IMR-90 (cell line): ENCODE measurements around the gene GNA15. TPM values are rescaled to one million over a fixed set of nuclear protein-coding genes. Genes with fewer than 3 reads are reported as not detected.
A peak's percentile ranks its signal among the peaks of the same experiment; 100 is the strongest.

Experiments
- ATAC-seq: fragments of 200-7000 bp; cut with Tn5 transposase; 2 replicates; pipeline ENCODE4 v1.9.1; 2020; ENCODE audit warnings: low read depth, mild to moderate bottlenecking, moderate library complexity
- Bru-seq: library from RNA; stranded (reverse); fragments of 400-500 nt; gene quantifications from one replicate; lab custom pipeline; 2021; lab: Mats Ljungman, UMichigan
- BruChase-seq, 2 experiments: library from RNA; stranded (reverse); fragments of 400-500 nt; gene quantifications; one replicate each; lab custom pipeline; 2021; lab: Mats Ljungman, UMichigan
- BruUV-seq: library from RNA; stranded (reverse); fragments of 400-500 nt; replicated peaks from 2 replicates; lab custom pipeline; 2021; lab: Mats Ljungman, UMichigan
- CTCF ChIA-PET: fragments of 300-600 bp; formaldehyde crosslinking; extraction: SDS; loops from one replicate; lab custom pipeline; 2021; ENCODE audit warnings: antibody characterized with exemption; lab: Yijun Ruan, JAX
- POLR2A ChIA-PET: fragments of 300-600 bp; sonication (Branson Sonifier 250); formaldehyde crosslinking; loops from one replicate; lab custom pipeline; 2022; ENCODE audit warnings: antibody characterized with exemption; ENCODE audit not compliant: unreplicated experiment; lab: Charles Lee
- DNase-seq: peaks from one replicate; pipeline ENCODE4 v3.0.0; 2013
- H2AFZ ChIP-seq: replicated peaks from 2 replicates; pipeline ENCODE3; 2013; ENCODE audit warnings: low read length, mild to moderate bottlenecking; ENCODE audit not compliant: poor library complexity
- H2AK5ac ChIP-seq: 2 replicates; pipeline ENCODE4 v1.6.1; 2013; ENCODE audit warnings: low read depth, low read length, inconsistent platforms
- H2AK9ac ChIP-seq: replicated peaks from 2 replicates; pipeline ENCODE3; 2013; ENCODE audit warnings: mild to moderate bottlenecking, low read depth, low read length, moderate library complexity; ENCODE audit not compliant: poor library complexity
- H2BK120ac ChIP-seq: 2 replicates; pipeline ENCODE4 v1.6.1; 2013; ENCODE audit warnings: low read depth, low read length, inconsistent platforms
- H2BK15ac ChIP-seq: 3 replicates; pipeline ENCODE4 v1.6.1; 2013; ENCODE audit warnings: low read depth, low read length, inconsistent platforms
- H2BK20ac ChIP-seq: 2 replicates; pipeline ENCODE4 v1.6.1; 2013; ENCODE audit warnings: low read depth, mild to moderate bottlenecking, inconsistent platforms, low read length, moderate library complexity
- H2BK5ac ChIP-seq: 2 replicates; pipeline ENCODE4 v1.6.1; 2013; ENCODE audit warnings: mild to moderate bottlenecking, low read depth, low read length, inconsistent platforms; ENCODE audit not compliant: poor library complexity, severe bottlenecking
- H3K14ac ChIP-seq: replicated peaks from 2 replicates; pipeline ENCODE4 v1.6.1; 2013; ENCODE audit warnings: low read depth, low read length, inconsistent platforms
- H3K18ac ChIP-seq: 2 replicates; pipeline ENCODE4 v1.6.1; 2013; ENCODE audit warnings: low read depth, low read length, control low read depth
- H3K23ac ChIP-seq: 2 replicates; pipeline ENCODE4 v1.6.1; 2013; ENCODE audit warnings: low read depth, low read length, inconsistent platforms
- H3K27ac ChIP-seq: 2 replicates; pipeline ENCODE4 v1.5.1; 2013; ENCODE audit warnings: mild to moderate bottlenecking, control low read depth, low read length; ENCODE audit not compliant: insufficient read depth
- H3K27me3 ChIP-seq: 2 replicates; pipeline ENCODE4 v1.6.1; 2013; ENCODE audit warnings: low read length; ENCODE audit not compliant: control insufficient read depth, insufficient read depth
- H3K36me3 ChIP-seq: 2 replicates; pipeline ENCODE4 v1.6.1; 2013; ENCODE audit warnings: low read length, mixed read lengths; ENCODE audit not compliant: control insufficient read depth, insufficient read depth
- H3K4ac ChIP-seq: 2 replicates; pipeline ENCODE4 v1.6.1; 2013; ENCODE audit warnings: low read depth, low read length, inconsistent platforms
- H3K4me1 ChIP-seq: 2 replicates; pipeline ENCODE4 v1.6.1; 2013; ENCODE audit warnings: low read length, mixed read lengths; ENCODE audit not compliant: control insufficient read depth, insufficient read depth
- H3K4me2 ChIP-seq: 2 replicates; pipeline ENCODE4 v1.6.1; 2013; ENCODE audit warnings: low read depth, mild to moderate bottlenecking, control low read depth, low read length, moderate library complexity
- H3K4me3 ChIP-seq: 2 replicates; pipeline ENCODE4 v1.5.1; 2013; ENCODE audit warnings: low read depth, mild to moderate bottlenecking, control low read depth, low read length, moderate library complexity; ENCODE audit not compliant: insufficient read depth
- H3K56ac ChIP-seq: 2 replicates; pipeline ENCODE4 v1.6.1; 2013; ENCODE audit warnings: low read length, inconsistent platforms; ENCODE audit not compliant: insufficient read depth; ENCODE audit errors: extremely low read depth
- H3K79me1 ChIP-seq, 2 experiments: 2 replicates each; pipeline ENCODE4 v1.6.1; 2013; ENCODE audit warnings: low read length in 2 of 2, inconsistent platforms in 1 of 2, low read depth in 1 of 2
- H3K9ac ChIP-seq: 2 replicates; pipeline ENCODE4 v1.6.1; 2013; ENCODE audit warnings: low read depth, low read length, control low read depth
- H3K9me1 ChIP-seq: 2 replicates; pipeline ENCODE4 v1.6.1; 2013; ENCODE audit warnings: low read length, inconsistent platforms; ENCODE audit not compliant: insufficient read depth
- H3K9me3 ChIP-seq: 2 replicates; pipeline ENCODE4 v1.6.1; 2013; ENCODE audit warnings: low read length; ENCODE audit not compliant: control insufficient read depth, insufficient read depth
- H4K20me1 ChIP-seq: 2 replicates; pipeline ENCODE4 v1.6.1; 2013; ENCODE audit warnings: low read length, inconsistent platforms; ENCODE audit not compliant: insufficient read depth
- H4K5ac ChIP-seq: 2 replicates; pipeline ENCODE4 v1.6.1; 2013; ENCODE audit warnings: mild to moderate bottlenecking, low read depth, low read length, control low read depth
- H4K8ac ChIP-seq, 2 experiments: 2 replicates each; pipeline ENCODE4 v1.6.1; 2013; ENCODE audit warnings: low read depth in 2 of 2, low read length in 2 of 2, control low read depth in 1 of 2, inconsistent platforms in 1 of 2
- H4K91ac ChIP-seq: 2 replicates; pipeline ENCODE4 v1.6.1; 2013; ENCODE audit warnings: low read depth, low read length, inconsistent platforms; ENCODE audit not compliant: insufficient read depth
- CEBPB ChIP-seq: IDR thresholded peaks from 2 replicates; pipeline ENCODE4 v1.6.1; 2012; ENCODE audit warnings: low read depth, low read length, improper control_type of control experiment
- CHD1 ChIP-seq: IDR thresholded peaks from 2 replicates; pipeline ENCODE4 v1.6.1; 2012; ENCODE audit warnings: low read depth, low read length, improper control_type of control experiment
- FOS ChIP-seq: fragments of 150-350 bp; IDR thresholded peaks from 2 replicates; pipeline ENCODE4 v1.6.1; 2016; ENCODE audit warnings: low read depth, low read length
- NFE2L2 ChIP-seq: fragments of 150-350 bp; IDR thresholded peaks from 2 replicates; pipeline ENCODE4 v1.6.1; 2016; ENCODE audit warnings: low read depth, mild to moderate bottlenecking, low read length
- POLR2A ChIP-seq: IDR thresholded peaks from 2 replicates; pipeline ENCODE4 v1.6.1; 2012; ENCODE audit warnings: mild to moderate bottlenecking, low read depth, low read length
- RAD21 ChIP-seq: IDR thresholded peaks from 2 replicates; pipeline ENCODE4 v1.6.1; 2012; ENCODE audit warnings: low read length, improper control_type of control experiment
- RCOR1 ChIP-seq: IDR thresholded peaks from 2 replicates; pipeline ENCODE4 v1.6.1; 2012; ENCODE audit warnings: mild to moderate bottlenecking, low read length, improper control_type of control experiment; ENCODE audit not compliant: insufficient replicate concordance
- RFX5 ChIP-seq: IDR thresholded peaks from 2 replicates; pipeline ENCODE4 v1.8.0; 2012; ENCODE audit warnings: low read depth, mild to moderate bottlenecking, low read length, moderate library complexity
- WGBS, 2 experiments: methylation state at CpG; one replicate each; pipeline versions ENCODE4 v1.1.5 to v1.1.7; 2013; ENCODE audit warnings: missing lambda C conversion rate in 2 of 2; ENCODE audit not compliant: insufficient read length in 1 of 2; ENCODE audit errors: extremely low coverage in 2 of 2; 5-methylcytosine and 5-hydroxymethylcytosine counted together
- dilution Hi-C: fragments of 300-500 bp; cut with HindIII; formaldehyde crosslinking; loops from one replicate; pipeline ENCODE4 v1.14.3; 2018; ENCODE audit warnings: low sequenced_read_pairs; ENCODE audit not compliant: unreplicated experiment
- in situ Hi-C: fragments of 300-500 bp; cut with MboI; formaldehyde crosslinking; loops from 3 replicates; pipeline ENCODE4 v1.14.3; 2019; ENCODE audit warnings: low sequenced_read_pairs, inconsistent platforms, mixed read lengths
- intact Hi-C: fragments of 100-400 bp; cut with micrococcal nuclease; formaldehyde crosslinking; loops from 2 replicates; pipeline ENCODE4 v1.10.0; 2022
- long read RNA-seq: library from polyadenylated mRNA; unstranded; transcript quantifications from one replicate; pipeline ENCODE4 v2.0.0, GENCODE V29; 2021; ENCODE audit not compliant: unreplicated experiment
- polyA plus RNA-seq, 3 experiments: library from polyadenylated mRNA; depleted of rRNA; stranded (reverse); fragments of >200 nt; gene quantifications; 2 replicates each; pipeline ENCODE4 v1.2.3, GENCODE V29; 2012; ENCODE audit warnings: low replicate concordance in 1 of 3
- total RNA-seq: library from RNA; depleted of rRNA; stranded (reverse); fragments of >200 nt; gene quantifications from 2 replicates; pipeline ENCODE4 v1.2.3, GENCODE V29; 2012; rRNA removed
- TF ChIP-seq, protein P1 (sequence below): fragments of 150-350 bp; IDR thresholded peaks from 2 replicates; pipeline ENCODE4 v1.6.1; 2017; ENCODE audit warnings: mild to moderate bottlenecking, antibody characterized with exemption, low read length, low read depth
- TF ChIP-seq, protein P2 (sequence below): fragments of 150-350 bp; IDR thresholded peaks from 2 replicates; pipeline ENCODE4 v1.6.1; 2016; ENCODE audit warnings: low read depth, mild to moderate bottlenecking, low read length, moderate library complexity, borderline replicate concordance

GNA15 gene, protein sequence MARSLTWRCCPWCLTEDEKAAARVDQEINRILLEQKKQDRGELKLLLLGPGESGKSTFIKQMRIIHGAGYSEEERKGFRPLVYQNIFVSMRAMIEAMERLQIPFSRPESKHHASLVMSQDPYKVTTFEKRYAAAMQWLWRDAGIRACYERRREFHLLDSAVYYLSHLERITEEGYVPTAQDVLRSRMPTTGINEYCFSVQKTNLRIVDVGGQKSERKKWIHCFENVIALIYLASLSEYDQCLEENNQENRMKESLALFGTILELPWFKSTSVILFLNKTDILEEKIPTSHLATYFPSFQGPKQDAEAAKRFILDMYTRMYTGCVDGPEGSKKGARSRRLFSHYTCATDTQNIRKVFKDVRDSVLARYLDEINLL
- total RNA-seq (0.18 and 0.28 TPM in 2 replicates), polyA plus RNA-seq (2012; rRNA removed) (0.04 TPM in 1 of 2 replicates, not detected in the other), Bru-seq, nascent RNA (percentile 32 among the genes with signal in this experiment), BruChase-seq, experiment 1, labeled RNA remaining after a 6-hour chase (percentile 14 among the genes with signal in this experiment), BruChase-seq, experiment 2, labeled RNA remaining after a 2-hour chase (percentile 12 among the genes with signal in this experiment)
- 0.04 TPM in 1 of 2 replicates, not detected in the other for polyA plus RNA-seq (2012; cell fraction: cytosol; rRNA removed)
- polyA plus RNA-seq (2012; cell fraction: nucleus; rRNA removed; ENCODE audit: low replicate concordance), result 0.33 and 0.40 TPM in 2 replicates
- long read RNA-seq, result 0 reads

DNA sequence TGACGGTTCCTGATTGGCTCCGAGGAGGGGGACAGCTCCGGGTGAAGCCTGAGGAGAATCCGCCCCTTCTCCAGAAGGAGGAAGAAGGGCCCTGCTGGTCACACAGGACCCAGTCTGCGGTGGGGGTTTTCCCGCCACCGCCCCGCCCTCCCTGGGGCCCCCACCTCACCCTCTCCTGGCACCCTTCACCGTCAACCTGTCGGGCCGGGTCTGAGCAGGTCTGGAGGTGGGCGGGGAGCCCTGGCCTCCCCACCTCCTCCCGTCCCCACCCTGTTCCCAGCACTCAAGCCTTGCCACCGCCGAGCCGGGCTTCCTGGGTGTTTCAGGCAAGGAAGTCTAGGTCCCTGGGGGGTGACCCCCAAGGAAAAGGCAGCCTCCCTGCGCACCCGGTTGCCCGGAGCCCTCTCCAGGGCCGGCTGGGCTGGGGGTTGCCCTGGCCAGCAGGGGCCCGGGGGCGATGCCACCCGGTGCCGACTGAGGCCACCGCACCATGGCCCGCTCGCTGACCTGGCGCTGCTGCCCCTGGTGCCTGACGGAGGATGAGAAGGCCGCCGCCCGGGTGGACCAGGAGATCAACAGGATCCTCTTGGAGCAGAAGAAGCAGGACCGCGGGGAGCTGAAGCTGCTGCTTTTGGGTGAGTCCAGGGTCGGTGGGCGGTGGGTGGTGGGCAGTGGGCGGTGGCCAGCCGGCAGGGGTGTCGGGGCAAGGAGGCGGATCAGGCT lies at the start of gene GNA15:
Gene GNA15 (plus strand): TSS at position 73 of the 723 bp plus-strand sequence. CDS start 418 bp downstream, at position 491.
- Histone ChIP-seq H2AK9ac (no peak within 1 kb of the TSS), H3K18ac (no peak within 1 kb of the TSS), H2BK120ac (no peak within 1 kb of the TSS), H2AFZ (peak within 1 kb of the TSS; percentile 58), H3K9me1 (no peaks in the 10 kb centered on the region), H2BK15ac (no peak within 1 kb of the TSS), H4K91ac (no peak within 1 kb of the TSS), H3K9me3 (peaks cover 3% of the 10 kb centered on the region; the same call in 1 of the 2 replicates), H3K4me2 (no peak within 1 kb of the TSS), H3K23ac (no peak within 1 kb of the TSS), H2BK20ac (no peak within 1 kb of the TSS), H3K36me3 (no peaks in the 10 kb centered on the region), H3K27ac (no peak within 1 kb of the TSS), H3K14ac (no peak within 1 kb of the TSS), H3K9ac (no peak within 1 kb of the TSS), H3K4me1 (no peaks in the 10 kb centered on the region), H2AK5ac (no peak within 1 kb of the TSS), H3K79me1 (no peaks in the 10 kb centered on the region), H3K27me3 (no peaks in the 10 kb centered on the region), H3K56ac (no peak within 1 kb of the TSS), H3K4me3 (no peak within 1 kb of the TSS), H4K5ac (no peak within 1 kb of the TSS), H4K8ac (no peak within 1 kb of the TSS), H4K20me1 (no peaks in the 10 kb centered on the region), H3K4ac (no peak within 1 kb of the TSS), H2BK5ac (no peak within 1 kb of the TSS)
- 98% methylated on average over 9 of the region's 40 CpGs; no CpG with 5 or more reads in 1 of the 2 experiments for WGBS, 2 experiments
- ChIA-PET POLR2A (no interaction called here), CTCF (no interaction called here)
- in situ Hi-C loops, result no loop called here
- ATAC-seq, result no peak
- BruUV-seq, result no TSS peak
- intact Hi-C loops, result no loop called here
- DNase-seq, result no peak
- dilution Hi-C loops, result no loop called here
- TF ChIP-seq FOS, result no peak
- TF ChIP-seq, protein P1, sequence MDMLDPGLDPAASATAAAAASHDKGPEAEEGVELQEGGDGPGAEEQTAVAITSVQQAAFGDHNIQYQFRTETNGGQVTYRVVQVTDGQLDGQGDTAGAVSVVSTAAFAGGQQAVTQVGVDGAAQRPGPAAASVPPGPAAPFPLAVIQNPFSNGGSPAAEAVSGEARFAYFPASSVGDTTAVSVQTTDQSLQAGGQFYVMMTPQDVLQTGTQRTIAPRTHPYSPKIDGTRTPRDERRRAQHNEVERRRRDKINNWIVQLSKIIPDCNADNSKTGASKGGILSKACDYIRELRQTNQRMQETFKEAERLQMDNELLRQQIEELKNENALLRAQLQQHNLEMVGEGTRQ, result no peak
- no peak for TF ChIP-seq NFE2L2
- TF ChIP-seq CEBPB, result no peak
- no peak for TF ChIP-seq CHD1
- TF ChIP-seq RAD21, result no peak
- no peak for TF ChIP-seq RFX5
- TF ChIP-seq RCOR1, result no peak
- no peak for TF ChIP-seq POLR2A
- TF ChIP-seq, protein P2, sequence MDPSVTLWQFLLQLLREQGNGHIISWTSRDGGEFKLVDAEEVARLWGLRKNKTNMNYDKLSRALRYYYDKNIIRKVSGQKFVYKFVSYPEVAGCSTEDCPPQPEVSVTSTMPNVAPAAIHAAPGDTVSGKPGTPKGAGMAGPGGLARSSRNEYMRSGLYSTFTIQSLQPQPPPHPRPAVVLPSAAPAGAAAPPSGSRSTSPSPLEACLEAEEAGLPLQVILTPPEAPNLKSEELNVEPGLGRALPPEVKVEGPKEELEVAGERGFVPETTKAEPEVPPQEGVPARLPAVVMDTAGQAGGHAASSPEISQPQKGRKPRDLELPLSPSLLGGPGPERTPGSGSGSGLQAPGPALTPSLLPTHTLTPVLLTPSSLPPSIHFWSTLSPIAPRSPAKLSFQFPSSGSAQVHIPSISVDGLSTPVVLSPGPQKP, result no peak
